HG02840 (cell line): Measurements from ENCODE around the gene SNHG17.
"Not testable (repeated sequence)": the region's sequence is repeated elsewhere in the genome, so short reads cannot be mapped to it uniquely, and the experiment has no call there.

ENCODE experiments used
- ATAC-seq: cut with Tn5 transposase; IDR thresholded peaks from one replicate; pipeline ENCODE4 v1.9.1; 2021; ENCODE audit warnings: mild to moderate bottlenecking, moderate library complexity, moderate number of reproducible peaks; ENCODE audit not compliant: unreplicated experiment, low FRiP score

SNHG17 gene

GRCh38 chr20:38434770-38435554 lies at the start of gene SNHG17:
Gene SNHG17, minus strand, starts transcription at chr20:38435328.
- peak; percentile 69 for ATAC-seq

DNA sequence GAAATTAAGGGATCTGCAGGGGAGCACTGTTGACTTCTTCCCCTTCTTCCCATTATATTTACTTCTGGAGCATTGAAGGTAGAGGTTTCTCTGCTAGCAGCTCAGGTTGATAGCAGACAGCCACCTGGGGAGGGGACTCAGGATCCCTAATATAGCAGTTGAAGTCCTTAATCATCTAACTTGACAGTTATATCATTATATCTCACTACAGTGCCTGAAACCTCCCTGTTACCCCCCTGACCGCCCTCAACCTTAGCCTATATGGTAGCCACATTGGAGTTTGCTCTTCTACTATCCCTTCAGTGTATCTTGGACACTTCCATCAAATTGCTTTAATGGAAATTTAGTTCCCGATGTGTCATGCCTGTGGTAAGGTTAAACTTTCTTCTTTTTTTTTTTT lies 44.5 kb upstream of the SNHG17 start:
- no peak for ATAC-seq

DNA sequence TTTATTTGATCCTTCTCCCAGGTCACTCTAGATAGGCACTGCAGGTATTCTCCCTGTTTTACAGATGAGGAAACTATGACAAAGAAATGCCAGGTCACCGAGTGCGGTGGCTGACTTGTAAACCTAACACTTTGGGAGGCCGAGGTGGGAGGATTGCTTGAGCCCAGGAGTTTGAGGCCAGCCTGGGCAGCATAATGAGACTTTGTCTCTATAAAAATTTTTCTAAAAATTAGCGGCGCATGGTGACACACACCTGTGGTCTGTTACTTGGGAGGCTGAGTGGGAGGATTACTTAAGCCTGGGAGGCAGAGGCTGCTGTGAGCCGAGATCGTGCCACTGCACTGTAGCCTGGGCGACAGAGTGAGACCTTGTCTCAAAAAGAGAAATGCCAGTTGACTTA lies 42.6 kb upstream of the SNHG17 start:
- no peak for ATAC-seq

GRCh38 chr20:38473367-38473795 lies 38.3 kb upstream of the SNHG17 start:
- ATAC-seq: no peak

DNA sequence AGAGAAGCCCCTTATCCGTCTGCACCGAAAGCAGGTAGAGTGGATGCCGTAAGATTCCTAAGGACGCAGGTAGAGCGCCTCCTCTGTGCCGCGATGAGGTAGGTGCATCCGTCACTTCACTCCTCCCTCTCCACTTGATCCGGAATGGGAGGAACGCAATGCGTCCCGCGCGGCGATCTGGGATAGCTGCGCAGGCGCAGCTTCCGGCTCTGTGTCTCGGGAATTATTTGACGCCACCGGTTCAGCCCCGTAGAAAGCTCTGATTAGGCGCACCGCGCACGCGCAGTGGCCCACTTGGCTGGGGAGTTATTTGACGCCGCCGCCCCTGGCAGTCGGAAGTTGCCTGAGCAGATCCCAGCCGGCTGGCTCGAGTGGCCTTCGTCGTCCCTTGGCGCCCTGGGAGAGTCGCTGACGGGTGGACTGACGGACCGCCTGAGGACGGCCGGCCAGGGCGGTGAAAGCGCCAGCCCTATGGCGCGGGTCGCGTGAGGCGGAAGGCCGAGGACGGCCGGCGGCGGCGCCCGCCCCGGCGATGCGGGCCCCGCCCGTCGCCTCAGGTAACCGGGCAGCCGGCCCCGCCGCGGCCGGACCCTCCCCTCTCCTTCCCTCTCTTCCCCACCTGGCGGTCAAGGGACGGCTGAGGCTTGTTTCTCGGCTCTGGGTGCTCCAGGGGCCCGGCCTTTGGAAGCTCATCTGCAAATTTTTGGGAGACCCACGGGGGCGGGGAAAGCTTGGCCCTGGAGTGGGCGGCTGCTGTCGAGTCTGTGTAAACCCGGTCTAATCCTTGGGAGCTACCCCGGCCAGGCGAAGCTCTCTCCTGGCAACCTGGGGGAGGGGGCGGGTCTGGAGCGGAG lies 37.6 kb upstream of the SNHG17 start, which contains the start of gene RALGAPB:
RALGAPB (plus strand) TSS at position 331 of the 854 bp plus-strand sequence. CDS start 15,590 bp downstream, outside the sequence.
- peak; percentile 92 for ATAC-seq

DNA sequence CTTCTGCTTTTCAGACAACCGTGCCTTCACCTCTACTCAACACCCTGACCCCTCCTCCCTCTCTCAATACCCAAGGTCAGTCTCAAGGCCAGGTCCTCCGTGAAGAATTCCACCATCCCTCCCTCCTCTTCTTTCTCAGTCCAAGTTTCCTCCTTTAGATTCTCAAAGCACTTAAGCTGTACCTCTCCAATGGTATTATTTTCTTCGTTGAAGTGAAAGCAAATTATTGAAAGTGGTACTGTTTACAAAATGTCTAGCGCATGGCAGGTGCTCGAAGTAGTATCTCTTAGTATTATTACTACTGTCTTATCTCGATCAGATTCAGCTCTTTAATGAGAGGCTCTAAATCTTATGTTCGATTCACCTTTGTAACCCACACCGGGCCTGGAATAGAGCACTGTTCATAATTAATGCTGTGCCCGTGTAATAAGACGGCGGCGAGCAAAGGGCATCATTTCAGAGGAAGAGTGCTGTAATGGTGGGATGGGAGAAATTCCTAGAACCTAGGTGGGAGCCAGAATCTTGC lies 36.9 kb upstream of the SNHG17 start:
- no peak for ATAC-seq

DNA sequence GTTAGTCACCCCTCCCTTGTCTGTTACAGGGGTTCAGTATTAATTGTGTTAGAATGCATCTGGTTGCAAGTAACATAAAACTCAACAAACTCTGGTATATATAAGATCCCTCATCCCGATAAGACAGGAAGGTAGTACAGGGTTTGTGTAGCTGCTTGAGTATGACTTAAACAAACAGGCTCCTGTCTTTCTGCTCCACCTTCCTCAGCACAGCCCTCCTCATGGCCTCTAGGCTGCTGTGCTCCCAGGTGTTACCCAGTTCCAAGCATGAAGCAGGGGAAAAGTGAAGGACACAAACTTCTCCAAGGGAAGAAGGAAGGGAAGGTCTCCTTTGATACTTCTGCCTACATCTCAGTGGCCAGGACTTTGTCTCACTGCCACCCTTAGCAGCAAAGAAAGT lies 36.1 kb upstream of the SNHG17 start:
- no peak for ATAC-seq

- no peak for ATAC-seq
Observed at GRCh38 chr20:38466983-38467382, 31.9 kb upstream of the SNHG17 start.

- no peak for ATAC-seq
Observed at GRCh38 chr20:38466171-38466570, 31.0 kb upstream of the SNHG17 start.

DNA sequence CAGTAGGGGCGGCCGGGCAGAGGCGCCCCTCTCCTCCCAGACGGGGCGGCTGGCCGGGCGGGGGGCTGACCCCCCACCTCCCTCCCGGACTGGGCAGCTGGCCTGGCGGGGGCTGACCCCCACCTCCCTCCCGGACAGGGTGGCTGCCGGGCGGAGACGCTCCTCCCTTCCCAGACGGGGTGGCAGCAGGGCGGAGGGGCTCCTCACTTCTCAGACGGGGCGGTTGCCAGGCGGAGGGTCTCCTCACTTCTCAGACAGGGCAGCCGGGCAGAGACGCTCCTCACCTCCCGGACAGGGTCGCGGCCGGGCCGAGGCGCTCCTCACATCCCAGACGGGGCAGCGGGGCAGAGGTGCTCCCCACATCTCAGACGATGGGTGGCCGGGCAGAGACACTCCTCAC lies 26.4 kb upstream of the SNHG17 start:
- not testable (repeated sequence) for ATAC-seq

DNA sequence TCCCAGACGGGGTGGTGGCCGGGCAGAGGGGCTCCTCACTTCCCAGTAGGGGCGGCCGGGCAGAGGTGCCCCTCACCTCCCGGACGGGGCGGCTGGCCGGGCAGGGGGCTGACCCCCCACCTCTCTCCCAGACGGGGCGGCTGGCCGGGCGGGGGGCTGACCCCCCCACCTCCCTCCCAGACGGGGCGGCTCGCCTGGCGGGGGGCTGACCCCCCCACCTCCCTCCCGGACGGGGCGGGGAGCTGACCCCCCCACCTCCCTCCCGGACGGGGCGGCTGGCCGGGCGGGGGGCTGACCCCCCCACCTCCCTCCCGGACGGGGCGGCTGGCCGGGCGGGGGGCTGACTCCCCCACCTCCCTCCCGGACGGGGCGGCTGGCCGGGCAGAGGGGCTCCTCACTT lies 26.0 kb upstream of the SNHG17 start:
- ATAC-seq: not testable (repeated sequence)

DNA sequence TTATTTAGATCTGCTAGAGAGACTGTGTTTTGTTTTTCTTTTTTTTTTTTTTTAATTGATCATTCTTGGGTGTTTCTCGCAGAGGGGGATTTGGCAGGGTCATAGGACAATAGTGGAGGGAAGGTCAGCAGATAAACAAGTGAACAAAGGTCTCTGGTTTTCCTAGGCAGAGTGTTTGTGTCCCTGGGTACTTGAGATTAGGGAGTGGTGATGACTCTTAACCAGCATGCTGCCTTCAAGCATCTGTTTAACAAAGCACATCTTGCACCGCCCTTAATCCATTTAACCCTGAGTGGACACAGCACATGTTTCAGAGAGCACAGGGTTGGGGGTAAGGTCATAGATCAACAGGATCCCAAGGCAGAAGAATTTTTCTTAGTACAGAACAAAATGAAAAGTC lies 25.5 kb upstream of the SNHG17 start:
- ATAC-seq: not testable (repeated sequence)

- ATAC-seq: no peak
Observed at GRCh38 chr20:38460040-38460623, 25.0 kb upstream of the SNHG17 start.

DNA sequence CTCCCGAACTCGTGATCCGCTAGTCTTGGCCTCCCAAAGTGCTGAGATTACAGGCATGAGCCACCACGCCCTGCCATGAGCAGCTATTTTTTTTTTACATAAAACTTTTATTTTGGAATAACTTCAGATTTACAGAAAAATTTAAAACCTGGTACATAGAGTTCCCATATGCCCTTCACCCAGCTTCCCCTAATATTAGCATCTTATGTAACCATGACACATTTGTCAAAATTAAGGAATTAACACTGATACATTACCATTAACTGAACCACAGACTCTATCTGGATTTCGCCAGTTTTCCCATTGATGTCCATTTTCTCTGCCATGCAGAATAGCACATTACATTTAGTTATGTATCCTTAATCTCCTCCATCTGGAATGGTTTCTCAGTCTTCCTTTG lies 23.2 kb upstream of the SNHG17 start:
- no peak for ATAC-seq

- no peak for ATAC-seq
Observed at GRCh38 chr20:38454556-38455473, 19.7 kb upstream of the SNHG17 start.

DNA sequence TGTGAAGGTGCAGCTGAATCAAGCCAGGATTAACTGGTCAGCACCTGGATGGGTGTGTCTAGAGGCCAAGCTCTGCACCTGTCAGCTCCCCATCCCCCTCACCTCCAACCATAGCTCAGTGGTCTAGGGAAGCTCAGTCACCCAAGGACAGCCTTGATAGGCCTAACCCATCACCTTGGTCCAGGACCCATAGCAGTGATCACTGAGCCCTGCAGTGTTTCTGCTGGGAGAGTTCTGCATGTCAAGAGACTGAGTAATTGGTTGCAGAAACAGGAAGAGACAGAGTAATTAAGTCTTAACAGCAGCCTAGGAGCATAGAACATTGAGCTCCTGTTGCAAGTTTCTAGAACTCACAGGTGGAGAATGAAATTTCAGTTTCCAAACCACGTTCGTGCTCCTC lies 18.8 kb upstream of the SNHG17 start:
- ATAC-seq: no peak

GRCh38 chr20:38452880-38453624 lies 17.9 kb upstream of the SNHG17 start:
- no peak for ATAC-seq

DNA sequence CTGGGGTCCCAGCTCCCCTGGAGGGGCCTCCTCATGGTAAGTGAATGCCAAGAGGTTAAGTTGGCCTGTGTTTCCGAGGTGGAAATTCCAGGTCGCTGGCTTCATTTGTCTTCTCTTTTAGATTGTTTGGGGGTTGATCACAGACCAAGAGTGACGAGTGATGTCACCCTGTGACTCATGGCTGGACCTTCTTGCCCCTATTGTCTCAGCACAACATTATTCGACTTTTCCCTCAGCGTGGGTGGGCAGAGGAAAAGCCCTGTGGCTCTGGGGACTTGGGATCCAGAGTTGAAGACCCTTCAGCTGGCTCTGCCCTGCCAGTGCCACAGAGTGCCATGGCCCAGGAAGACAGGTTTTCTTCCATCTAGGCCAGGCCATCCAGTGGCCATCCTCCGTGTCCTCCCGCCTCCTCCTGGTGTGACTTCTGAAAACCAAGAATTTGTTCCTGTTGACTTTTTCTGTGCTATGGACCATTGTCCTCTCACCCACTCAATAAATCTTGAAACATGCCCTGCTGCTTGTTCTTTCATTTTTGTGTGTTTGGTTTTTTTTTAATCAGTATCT lies 15.4 kb upstream of the SNHG17 start:
- ATAC-seq: no peak

DNA sequence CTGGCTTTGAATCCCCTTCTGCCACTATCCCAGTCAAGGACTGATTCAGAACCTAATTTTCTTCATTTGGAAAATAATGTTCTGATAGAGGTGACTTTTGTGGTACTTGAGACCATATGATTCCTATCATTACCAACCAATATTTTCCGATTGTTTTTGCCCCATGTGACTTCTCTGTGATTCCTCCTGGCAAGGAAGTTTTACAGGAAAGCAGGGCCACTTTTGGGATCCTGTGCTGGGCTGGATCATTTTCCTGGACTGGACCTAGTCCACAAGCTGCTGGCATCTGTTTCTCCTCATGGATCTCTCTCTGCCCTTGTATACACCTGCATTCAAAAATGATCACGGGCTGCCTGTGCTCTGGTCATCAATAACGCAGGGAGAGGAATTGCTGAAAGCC lies 13.9 kb upstream of the SNHG17 start:
- no peak for ATAC-seq
